SU-DHL-6 (cell line): ENCODE measurements around the gene CAPN5.

ENCODE experiments used
- H2AFZ ChIP-seq: fragments of 200-600 bp; sonication (generic); 2 replicates; pipeline ENCODE4 v1.6.1; 2014; ENCODE audit warnings: low read depth, mild to moderate bottlenecking, moderate library complexity, mixed read lengths, antibody characterized with exemption, low read length; ENCODE audit not compliant: severe bottlenecking
- H3F3A ChIP-seq: fragments of 200-600 bp; shearing (Covaris generic); 2 replicates; pipeline ENCODE4 v1.6.0; 2016; ENCODE audit warnings: antibody characterized with exemption, mild to moderate bottlenecking; ENCODE audit not compliant: insufficient read depth
- H3K27ac ChIP-seq: fragments of 200-600 bp; sonication (generic); 2 replicates; pipeline ENCODE4 v1.5.1; 2016; ENCODE audit warnings: low read depth, mild to moderate bottlenecking, low read length, moderate library complexity, mixed read lengths
- H3K27me3 ChIP-seq: fragments of 200-600 bp; sonication (generic), shearing (Covaris generic); 2 replicates; pipeline ENCODE4 v1.6.0; 2014; ENCODE audit warnings: mild to moderate bottlenecking, low read length
- H3K36me3 ChIP-seq: fragments of 200-600 bp; sonication (generic); 2 replicates; pipeline ENCODE4 v1.6.1; 2014; ENCODE audit warnings: mild to moderate bottlenecking, low read length, mixed read lengths
- H3K4me2 ChIP-seq: fragments of 300-600, 200-600 bp; shearing (Covaris generic), sonication (generic); 2 replicates; pipeline ENCODE4 v1.6.0; 2014; ENCODE audit warnings: low read length, low read depth, mild to moderate bottlenecking; ENCODE audit not compliant: poor library complexity, severe bottlenecking
- H3K4me3 ChIP-seq: fragments of 200-600 bp; sonication (generic); 2 replicates; pipeline ENCODE4 v1.5.1; 2014; ENCODE audit warnings: antibody characterized with exemption, low read length, mild to moderate bottlenecking, mixed read lengths; ENCODE audit not compliant: insufficient read depth, poor library complexity, severe bottlenecking
- H3K79me2 ChIP-seq: fragments of 200-600 bp; sonication (generic); 2 replicates; pipeline ENCODE4 v1.6.1; 2014; ENCODE audit warnings: mild to moderate bottlenecking, low read length, moderate library complexity; ENCODE audit not compliant: insufficient read depth
- H3K9ac ChIP-seq: fragments of 200-600 bp; sonication (generic); 2 replicates; pipeline ENCODE4 v1.7.0; 2014; ENCODE audit warnings: mild to moderate bottlenecking, low read length
- H3K9me2 ChIP-seq: fragments of 200-600 bp; sonication (generic); replicated peaks from 2 replicates; pipeline ENCODE4 v1.6.1; 2014; ENCODE audit warnings: low read length; ENCODE audit not compliant: insufficient read depth
- H3K9me3 ChIP-seq: fragments of 200-600 bp; sonication (generic); 2 replicates; pipeline ENCODE4 v1.6.1; 2014; ENCODE audit warnings: low read length, mixed read lengths; ENCODE audit not compliant: insufficient read depth
- H4K20me1 ChIP-seq: fragments of 200-600 bp; sonication (generic); 2 replicates; pipeline ENCODE4 v1.6.1; 2014; ENCODE audit warnings: low read depth, mild to moderate bottlenecking, antibody characterized with exemption, low read length, moderate library complexity, mixed read lengths
- CTCF ChIP-seq: fragments of 200-600 bp; sonication (generic); IDR thresholded peaks from one replicate; pipeline ENCODE4 v1.5.1; 2017; ENCODE audit warnings: antibody characterized with exemption, mild to moderate bottlenecking, low read length, moderate library complexity; ENCODE audit not compliant: insufficient read depth, poor library complexity, severe bottlenecking
- EZH2phosphoT487 ChIP-seq: fragments of 200-600 bp; sonication (generic), shearing (Covaris generic); conservative IDR thresholded peaks from 2 replicates; pipeline ENCODE4 v1.6.1; 2018; ENCODE audit warnings: mild to moderate bottlenecking, antibody characterized with exemption, low read length, moderate library complexity, mixed read lengths

The CAPN5 gene

GRCh38 chr11:77111946-77112345 lies 45.2 kb downstream of the CAPN5 start:
- no peak overlapping the region for H3K9ac ChIP-seq
- H3F3A ChIP-seq = no peaks in the 10 kb centered on the region
- no peak overlapping the region for H2AFZ ChIP-seq
- no peak for TF ChIP-seq CTCF
- no peaks in the 10 kb centered on the region for H4K20me1 ChIP-seq
- H3K27me3 ChIP-seq = no peaks in the 10 kb centered on the region
- no peaks in the 10 kb centered on the region for H3K9me3 ChIP-seq
- H3K9me2 ChIP-seq = no peaks in the 10 kb centered on the region
- no peaks in the 10 kb centered on the region for H3K79me2 ChIP-seq
- H3K27ac ChIP-seq = no peak overlapping the region
- no peaks in the 10 kb centered on the region for H3K36me3 ChIP-seq
- no peak overlapping the region for H3K4me2 ChIP-seq
- H3K4me3 ChIP-seq = no peak overlapping the region

DNA sequence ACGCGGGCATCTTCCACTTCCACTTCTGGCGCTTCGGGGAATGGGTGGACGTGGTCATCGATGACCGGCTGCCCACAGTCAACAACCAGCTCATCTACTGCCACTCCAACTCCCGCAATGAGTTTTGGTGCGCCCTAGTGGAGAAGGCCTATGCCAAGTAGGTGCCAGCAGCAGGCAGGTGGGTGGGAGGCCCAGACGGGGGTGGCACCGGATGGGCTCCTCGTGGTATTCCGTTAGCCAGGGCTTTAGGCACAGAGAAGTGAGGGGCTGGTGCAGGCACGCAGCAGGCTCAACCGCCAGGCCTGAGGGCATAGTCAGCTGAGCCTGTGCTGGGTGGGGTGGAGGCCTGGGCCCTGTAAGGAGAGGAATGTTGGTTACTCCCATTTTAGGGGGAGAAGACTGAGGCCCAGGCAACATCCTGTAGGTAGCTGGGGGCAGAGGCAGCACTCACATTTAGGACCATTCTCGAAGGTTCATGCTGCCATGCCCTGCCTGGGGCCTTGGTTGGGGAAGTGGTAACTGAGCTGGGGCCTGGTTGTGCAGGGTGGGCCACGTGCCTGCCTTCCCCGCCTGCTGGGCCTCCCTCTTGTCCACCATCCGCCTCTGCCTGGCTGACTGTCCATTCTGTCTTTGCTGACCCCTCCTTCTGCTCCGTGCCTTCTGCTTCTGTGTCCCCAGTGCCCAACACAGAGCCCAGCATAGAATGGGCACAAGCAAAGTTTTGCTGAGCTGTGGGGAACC lies 46.0 kb downstream of the CAPN5 start:
- no peak for TF ChIP-seq EZH2phosphoT487
- Histone ChIP-seq H2AFZ (no peak overlapping the region), H3K79me2 (no peaks in the 10 kb centered on the region), H3K9me2 (no peaks in the 10 kb centered on the region), H3K36me3 (no peaks in the 10 kb centered on the region), H3K27ac (no peak overlapping the region), H3K27me3 (no peaks in the 10 kb centered on the region), H3K9ac (no peak overlapping the region), H4K20me1 (no peaks in the 10 kb centered on the region), H3K4me2 (no peak overlapping the region), H3K9me3 (no peaks in the 10 kb centered on the region), H3F3A (no peaks in the 10 kb centered on the region), H3K4me3 (no peak overlapping the region)

DNA sequence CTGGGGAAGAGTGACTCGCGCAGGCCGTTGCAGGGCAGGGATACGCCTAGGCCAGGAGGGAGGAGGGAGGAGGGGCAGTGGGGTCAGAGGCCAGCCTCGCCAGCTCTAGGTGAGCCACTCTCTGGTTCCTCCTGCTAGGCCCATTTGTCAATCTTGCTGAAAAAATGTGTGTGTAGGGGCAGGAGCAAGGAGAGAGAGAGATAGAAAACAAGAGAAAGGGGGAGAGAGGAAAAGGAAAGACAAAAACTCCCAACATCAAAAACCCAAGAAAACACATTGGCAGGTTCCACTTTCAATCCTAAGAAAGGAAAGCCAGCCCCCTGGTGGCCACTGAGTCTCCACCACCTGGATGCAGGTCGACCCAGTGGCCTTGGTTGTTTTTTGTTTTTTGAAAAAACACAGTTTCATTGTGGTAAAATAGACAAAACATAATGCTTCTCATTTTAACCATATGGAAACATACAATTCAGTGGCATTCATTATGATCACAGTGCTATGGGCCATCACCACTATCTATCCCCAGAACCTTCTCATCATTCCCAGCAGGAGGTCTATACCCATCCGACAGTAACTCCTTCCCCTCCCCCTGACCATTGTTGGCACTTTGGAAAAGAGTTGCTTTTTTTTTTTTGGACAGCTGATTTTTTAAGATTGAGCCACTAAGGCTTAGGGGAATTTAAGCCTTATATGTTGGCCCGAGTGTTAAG lies 46.8 kb downstream of the CAPN5 start:
- Histone ChIP-seq H3K79me2 (no peaks in the 10 kb centered on the region), H3K36me3 (no peaks in the 10 kb centered on the region), H3K4me3 (no peak overlapping the region), H3K9me3 (no peaks in the 10 kb centered on the region), H3K9ac (no peak overlapping the region), H3F3A (no peaks in the 10 kb centered on the region), H3K27ac (no peak overlapping the region), H3K27me3 (no peaks in the 10 kb centered on the region), H3K9me2 (no peaks in the 10 kb centered on the region), H3K4me2 (no peak overlapping the region), H2AFZ (no peak overlapping the region), H4K20me1 (no peaks in the 10 kb centered on the region)
- TF ChIP-seq CTCF = peak; percentile 32
- TF ChIP-seq EZH2phosphoT487 = no peak

DNA sequence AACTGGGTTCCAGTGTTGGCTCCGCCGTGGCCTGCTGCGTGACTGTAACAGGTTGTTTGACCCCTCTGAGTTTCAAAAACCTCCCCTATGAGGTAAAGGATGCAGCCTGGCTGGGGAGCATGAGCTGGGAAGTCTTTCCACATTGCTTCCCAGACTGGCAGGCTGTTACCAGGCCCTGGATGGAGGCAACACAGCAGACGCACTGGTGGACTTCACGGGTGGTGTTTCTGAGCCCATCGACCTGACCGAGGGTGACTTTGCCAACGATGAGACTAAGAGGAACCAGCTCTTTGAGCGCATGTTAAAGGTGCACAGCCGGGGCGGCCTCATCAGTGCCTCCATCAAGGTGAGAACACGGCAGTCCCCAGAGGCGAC lies 47.3 kb downstream of the CAPN5 start:
- Histone ChIP-seq H3K4me3 (no peak overlapping the region), H3K36me3 (no peaks in the 10 kb centered on the region), H3K9me2 (no peaks in the 10 kb centered on the region), H3K27me3 (no peaks in the 10 kb centered on the region), H3K27ac (no peak overlapping the region), H4K20me1 (no peaks in the 10 kb centered on the region), H3K79me2 (no peaks in the 10 kb centered on the region), H3F3A (no peaks in the 10 kb centered on the region), H3K9ac (no peak overlapping the region), H3K4me2 (no peak overlapping the region), H3K9me3 (no peaks in the 10 kb centered on the region), H2AFZ (no peak overlapping the region)
- TF ChIP-seq EZH2phosphoT487 (no peak), CTCF (no peak)
